GM10266 (cell line): Measurements from ENCODE around the gene RGN.

Experiments used
- DNase-seq: peaks from one replicate; pipeline ENCODE4 v3.0.0; 2012; ENCODE audit errors: extremely low spot score
- TF ChIP-seq, protein P1 (sequence below): IDR thresholded peaks from 2 replicates; pipeline ENCODE4 v1.5.1; 2012; ENCODE audit warnings: mild to moderate bottlenecking, low read depth; ENCODE audit not compliant: control insufficient read depth, insufficient read depth; ENCODE audit errors: missing control alignments

The RGN gene

DNA sequence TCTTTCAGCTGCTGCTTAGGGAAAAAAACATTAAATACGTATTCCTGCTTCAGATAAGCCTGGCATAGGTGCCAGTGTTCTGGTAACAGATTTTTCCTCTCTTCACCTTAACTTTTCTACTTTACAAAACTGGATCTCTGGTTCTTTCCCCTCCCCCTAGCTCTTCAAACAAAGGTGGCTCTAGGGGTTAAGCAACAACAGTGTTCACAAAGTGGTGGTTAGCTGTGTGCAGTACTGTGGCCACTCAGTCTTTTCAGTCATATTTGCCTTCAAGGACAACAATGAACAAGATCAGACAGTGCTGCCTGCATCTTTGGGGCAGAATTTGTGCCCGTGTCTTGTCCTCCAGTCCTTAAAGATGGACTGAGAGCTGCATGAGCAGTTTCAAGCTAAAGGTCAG lies 15.1 kb upstream of the RGN start:
- no peak for DNase-seq
- TF ChIP-seq, protein P1, sequence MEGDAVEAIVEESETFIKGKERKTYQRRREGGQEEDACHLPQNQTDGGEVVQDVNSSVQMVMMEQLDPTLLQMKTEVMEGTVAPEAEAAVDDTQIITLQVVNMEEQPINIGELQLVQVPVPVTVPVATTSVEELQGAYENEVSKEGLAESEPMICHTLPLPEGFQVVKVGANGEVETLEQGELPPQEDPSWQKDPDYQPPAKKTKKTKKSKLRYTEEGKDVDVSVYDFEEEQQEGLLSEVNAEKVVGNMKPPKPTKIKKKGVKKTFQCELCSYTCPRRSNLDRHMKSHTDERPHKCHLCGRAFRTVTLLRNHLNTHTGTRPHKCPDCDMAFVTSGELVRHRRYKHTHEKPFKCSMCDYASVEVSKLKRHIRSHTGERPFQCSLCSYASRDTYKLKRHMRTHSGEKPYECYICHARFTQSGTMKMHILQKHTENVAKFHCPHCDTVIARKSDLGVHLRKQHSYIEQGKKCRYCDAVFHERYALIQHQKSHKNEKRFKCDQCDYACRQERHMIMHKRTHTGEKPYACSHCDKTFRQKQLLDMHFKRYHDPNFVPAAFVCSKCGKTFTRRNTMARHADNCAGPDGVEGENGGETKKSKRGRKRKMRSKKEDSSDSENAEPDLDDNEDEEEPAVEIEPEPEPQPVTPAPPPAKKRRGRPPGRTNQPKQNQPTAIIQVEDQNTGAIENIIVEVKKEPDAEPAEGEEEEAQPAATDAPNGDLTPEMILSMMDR: no peak

DNA sequence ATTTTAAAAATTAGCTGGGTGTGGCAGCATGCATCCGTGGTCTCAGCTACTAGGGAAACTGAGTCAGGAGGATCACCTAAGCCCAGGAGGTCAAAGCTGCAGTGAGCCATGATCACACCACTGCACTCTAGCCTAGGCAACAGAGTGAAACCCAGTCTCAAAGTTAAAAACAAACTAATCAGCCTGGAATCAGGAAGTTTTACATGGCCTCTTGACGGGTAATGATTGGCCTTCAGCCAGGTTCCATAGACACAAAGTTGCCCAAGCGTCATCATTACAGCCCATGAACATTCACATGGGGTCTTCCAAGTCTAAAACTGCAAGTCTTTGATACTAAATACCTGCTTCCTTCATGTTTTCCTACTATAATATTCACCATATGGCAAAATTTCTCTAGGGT lies 10.0 kb upstream of the RGN start:
- TF ChIP-seq, protein P1: no peak
- DNase-seq: no peak

GRCh38 chrX:47068720-47069119 lies 9.5 kb upstream of the RGN start:
- no peak for DNase-seq
- TF ChIP-seq, protein P1: no peak

DNA sequence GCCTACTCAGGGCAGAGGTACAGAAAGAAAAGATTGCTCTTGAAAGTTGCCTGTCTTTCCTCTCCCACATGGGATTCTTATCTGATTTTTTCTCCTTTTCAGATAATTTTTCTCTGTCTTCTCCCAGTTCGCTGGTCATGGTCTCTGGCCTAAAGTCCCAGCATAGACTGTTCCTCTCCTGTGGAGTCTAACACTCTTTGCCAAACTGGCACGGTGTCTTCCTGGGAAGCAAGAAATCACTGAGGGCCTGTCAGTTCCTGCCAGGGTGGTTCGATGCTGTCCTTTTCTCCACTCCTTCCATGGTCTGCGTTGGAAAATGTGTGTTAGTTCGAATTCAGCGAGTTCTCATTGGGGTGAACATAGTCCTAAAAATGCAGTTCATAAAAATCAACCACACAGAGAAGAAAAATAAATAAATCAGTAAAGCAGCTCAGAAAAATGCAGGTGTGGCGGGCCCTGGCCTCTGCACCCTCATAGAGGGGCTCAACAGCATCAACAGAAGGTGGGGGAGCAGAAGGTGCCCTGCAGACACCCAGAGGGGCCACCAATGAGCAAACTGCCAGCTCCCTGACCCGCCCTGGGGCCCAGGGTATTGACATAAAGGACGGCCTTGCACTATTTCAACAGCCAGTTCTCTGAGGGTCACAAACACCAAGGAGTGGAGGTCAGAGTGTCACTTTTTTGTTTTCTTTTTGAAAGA lies 2.1 kb downstream of the RGN start:
- TF ChIP-seq, protein P1: no peak
- DNase-seq: no peak

DNA sequence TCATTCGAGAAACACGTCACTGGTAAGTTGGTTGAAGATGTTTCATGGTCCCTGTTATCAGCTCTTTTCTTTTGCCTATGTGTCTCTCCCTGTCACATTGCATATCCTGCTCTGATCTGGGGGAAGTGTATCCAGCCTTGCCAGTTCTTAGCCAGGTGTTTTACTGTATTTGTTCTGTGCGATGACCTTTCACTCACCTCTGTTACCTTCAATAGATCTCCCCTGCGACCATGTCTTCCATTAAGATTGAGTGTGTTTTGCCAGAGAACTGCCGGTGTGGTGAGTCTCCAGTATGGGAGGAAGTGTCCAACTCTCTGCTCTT lies 2.6 kb downstream of the RGN start:
- DNase-seq: no peak
- TF ChIP-seq, protein P1: no peak

DNA sequence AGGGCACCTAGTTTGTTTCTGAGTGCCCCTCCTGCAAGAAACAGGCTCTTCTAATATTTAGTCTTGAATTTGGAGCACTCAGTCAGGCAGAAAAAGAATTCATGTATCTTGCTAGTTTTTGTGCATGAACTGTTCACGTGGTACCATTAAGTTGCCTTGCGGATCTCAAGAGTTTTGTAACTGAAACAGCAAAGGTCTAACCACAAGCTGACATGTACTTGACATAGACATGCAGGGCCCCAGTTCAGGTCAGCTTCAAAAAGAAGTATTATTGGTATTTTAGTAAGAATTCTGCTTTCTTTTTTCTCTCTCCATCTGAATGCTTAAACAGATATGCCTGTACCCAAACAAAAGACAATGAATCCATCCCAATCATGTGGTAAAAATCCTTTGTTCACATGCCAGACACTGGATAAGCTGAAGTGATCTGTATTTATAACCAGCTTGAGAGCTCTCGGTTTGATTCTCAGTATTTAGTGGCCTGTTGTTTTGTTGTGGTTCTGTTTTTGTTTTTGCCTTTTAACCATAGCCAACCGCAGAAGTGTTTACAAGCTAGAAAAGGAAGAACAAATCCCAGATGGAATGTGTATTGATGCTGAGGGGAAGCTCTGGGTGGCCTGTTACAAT lies 13.0 kb downstream of the RGN start:
- peak; percentile 47 for DNase-seq
- TF ChIP-seq, protein P1: no peak

DNA sequence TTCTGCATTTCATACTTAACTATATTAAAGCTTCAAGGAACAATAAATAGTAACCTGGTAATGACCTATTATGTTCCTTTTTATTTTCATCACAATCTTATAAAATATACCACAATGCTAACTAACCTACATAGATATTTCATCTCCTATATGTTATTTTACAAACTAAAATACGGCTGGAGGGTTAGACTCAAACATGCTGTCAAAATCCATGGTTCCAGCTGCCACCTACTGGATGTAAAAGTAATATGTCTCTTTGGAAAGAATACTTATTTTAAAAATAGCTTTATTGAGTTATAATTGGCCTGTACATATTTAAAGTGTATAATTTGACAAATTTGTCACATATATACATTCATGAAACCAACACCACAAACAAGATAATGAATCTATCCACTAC lies 15.0 kb downstream of the RGN start:
- TF ChIP-seq, protein P1: peak; percentile 38
- peak; percentile 20 for DNase-seq
